WI38 (cell line): Measurements from ENCODE around the gene SNX5.

Experiments used
- H3K4me3 ChIP-seq: 2 replicates; pipeline ENCODE4 v1.5.1; 2011; ENCODE audit warnings: low read depth, mild to moderate bottlenecking, control low read depth, low read length
- CTCF ChIP-seq: IDR thresholded peaks from 2 replicates; pipeline ENCODE4 v1.5.1; 2012; ENCODE audit warnings: low read depth, mild to moderate bottlenecking, control low read depth, low read length

Gene SNX5

DNA sequence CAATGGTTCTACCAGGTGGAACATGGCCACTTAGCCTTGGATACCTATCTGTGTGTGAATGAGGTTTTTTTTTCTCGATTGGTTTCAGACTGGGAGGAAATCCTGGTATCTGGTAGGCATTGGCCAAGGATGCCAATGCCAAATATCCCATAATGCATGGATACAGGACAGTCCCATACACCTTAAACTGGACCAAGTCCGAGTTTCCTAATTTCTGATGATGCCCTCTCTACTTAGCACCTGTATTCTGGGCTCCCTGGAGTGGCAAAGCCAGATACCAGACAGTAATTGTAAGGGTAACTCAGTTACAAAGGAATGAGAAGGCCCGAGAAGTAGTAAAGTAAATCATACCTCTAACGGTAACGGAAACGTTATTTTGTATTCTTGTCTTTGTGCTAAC is 17.9 kb downstream of the SNX5 start:
- TF ChIP-seq CTCF = no peak

DNA sequence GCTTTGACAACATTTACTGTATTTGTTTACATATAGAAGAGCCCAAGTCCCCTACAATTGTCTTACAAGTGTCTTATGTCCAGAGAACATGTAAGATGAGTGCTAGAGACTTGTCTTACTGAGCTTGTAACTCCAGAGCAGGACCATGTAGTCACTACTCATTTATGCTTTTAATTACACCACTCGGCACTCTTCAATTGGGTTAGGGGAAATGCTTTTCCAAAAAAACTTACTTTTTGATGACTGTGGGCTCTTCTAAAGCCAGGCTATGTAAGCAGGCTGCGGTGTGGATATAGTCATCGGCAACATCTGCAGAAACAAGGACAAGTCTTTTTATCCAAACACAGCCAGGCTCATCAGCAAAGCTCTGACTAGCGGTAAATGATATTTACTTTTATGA is 18.7 kb downstream of the SNX5 start:
- no peak overlapping the region for H3K4me3 ChIP-seq
- no peak for TF ChIP-seq CTCF

More for the DNA sequence above, 17.9 kb downstream of the SNX5 start:
- H3K4me3 ChIP-seq = no peak overlapping the region

DNA sequence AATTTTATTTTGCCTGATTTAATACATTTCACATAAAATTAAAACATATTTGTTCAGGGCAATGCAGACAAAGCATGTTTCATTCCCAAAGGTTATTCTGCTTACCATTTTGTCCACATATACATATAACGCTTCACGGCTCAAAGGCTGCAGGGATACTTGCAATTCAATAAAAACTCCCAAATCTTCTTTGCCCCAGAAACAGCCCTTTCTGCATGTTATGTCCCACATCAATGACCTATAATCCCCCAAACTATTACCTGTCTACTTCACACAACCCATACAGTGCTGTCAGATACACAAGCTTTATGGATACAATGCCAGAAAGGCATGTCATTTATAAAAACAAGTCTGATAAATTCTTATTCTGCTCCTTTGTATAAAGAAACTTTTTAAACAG is 20.2 kb downstream of the SNX5 start:
- H3K4me3 ChIP-seq = no peak overlapping the region
- no peak for TF ChIP-seq CTCF

DNA sequence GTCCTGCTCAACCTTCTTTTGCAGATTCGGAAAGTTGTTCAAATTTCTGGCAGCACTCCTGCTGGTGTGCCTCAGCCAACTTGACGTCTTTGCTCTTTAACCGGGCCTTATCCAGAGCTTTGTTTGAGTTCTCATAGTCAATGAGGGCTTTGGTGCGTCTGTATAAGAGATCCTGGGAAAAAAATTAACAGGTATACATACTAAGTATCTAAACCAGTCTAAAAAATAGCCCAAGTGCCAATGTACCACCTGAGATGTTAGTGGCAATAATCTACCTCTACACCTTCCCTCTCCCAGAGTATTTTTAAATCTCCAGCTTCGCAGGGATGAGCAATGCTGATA is 21.1 kb downstream of the SNX5 start:
- TF ChIP-seq CTCF = no peak
- H3K4me3 ChIP-seq = no peak overlapping the region

DNA sequence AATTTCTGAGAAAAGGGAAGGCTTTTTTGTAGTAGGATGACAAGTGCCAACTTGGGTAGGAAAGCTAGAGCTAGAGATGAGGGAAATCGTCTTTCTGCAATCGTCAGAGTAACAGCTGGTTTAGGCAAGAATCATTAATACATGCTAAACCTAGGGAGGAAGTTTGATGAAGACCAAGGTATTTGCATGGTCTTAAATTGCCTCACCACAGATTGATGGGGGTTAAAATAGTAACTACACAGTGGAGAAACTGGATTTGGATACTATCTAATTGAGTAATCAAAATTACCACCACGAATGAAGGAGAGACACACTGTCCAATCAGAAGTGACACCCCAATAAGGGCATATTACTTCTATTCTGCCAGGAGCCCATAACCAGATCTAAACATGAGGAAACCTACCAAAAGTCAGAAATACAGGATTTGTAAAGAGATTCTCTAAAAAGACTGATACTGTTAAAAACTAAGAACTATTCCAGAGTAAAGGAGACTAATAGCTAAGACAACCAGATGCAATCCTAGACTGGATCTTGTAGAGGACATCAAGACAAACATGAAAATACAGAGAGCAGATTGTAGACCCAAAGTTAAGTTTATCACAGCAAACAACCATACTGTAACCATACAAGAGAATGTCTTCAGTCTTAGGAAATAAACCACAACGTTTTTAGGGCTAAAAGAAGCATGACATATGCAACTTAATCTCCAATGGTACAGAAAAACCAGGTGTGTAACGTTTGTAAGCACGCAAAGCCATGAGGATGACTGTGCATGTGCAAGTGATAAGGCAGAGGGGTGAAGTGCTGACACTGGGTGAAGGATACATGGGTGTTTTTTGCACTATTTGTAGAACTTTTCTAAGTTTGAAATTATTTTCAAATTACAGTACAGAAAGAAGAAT is 21.8 kb downstream of the SNX5 start:
- no peak overlapping the region for H3K4me3 ChIP-seq
- no peak for TF ChIP-seq CTCF

DNA sequence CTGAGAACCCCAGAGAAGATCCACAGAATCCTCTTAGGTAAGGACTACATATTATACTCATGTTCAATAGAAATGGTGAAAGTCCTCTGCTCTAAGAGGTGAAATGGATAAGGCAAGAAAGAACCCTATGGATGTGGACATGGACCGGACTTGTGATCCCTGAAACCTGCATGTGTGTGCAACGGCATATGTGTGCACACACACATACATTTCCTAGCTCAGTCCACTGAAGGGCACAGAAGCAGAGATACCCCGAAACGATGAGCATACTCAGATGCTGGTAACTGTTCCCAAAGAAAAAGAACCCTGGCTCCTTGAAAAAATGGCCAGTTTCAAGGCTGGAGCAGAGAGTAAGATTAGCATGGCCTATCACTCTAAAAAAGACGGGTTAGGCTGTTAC is 22.6 kb downstream of the SNX5 start:
- H3K4me3 ChIP-seq = no peak overlapping the region
- no peak for TF ChIP-seq CTCF

DNA sequence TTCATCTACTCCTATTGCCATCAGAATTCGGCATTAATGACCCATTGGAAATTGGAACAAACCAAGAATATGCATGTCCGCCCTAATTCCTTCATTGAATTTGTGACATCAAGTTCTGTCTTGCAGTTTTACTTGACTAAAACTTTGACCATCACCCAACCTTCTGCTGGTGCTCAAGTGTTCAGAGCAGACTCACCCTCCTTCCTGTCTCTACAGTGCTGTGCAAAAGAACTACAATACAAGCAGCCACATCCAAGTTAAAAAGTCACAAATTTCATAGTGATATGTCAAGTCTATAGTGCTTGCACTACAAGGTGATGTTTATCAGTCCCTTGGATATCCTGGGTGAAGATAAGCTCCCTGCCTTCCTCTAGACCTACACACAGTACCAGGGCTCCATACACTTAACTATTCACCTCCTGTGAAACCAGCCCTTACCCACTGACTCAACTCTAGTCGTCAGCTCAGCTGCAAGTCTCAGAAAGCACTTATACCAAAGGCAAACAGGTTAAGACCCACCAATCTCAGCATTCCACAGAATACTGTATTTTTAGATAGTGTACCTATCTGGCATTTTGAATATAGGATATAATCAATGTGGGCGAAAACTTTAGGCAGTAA is 23.6 kb downstream of the SNX5 start:
- TF ChIP-seq CTCF = no peak
- no peak overlapping the region for H3K4me3 ChIP-seq
